NCI-H1694 (cell line): Measurements from ENCODE around the gene ATG4B.

Experiments used
- DNase-seq: peaks from one replicate; lab custom pipeline; 2025; lab: John Stamatoyannopoulos, UW

Gene ATG4B

DNA sequence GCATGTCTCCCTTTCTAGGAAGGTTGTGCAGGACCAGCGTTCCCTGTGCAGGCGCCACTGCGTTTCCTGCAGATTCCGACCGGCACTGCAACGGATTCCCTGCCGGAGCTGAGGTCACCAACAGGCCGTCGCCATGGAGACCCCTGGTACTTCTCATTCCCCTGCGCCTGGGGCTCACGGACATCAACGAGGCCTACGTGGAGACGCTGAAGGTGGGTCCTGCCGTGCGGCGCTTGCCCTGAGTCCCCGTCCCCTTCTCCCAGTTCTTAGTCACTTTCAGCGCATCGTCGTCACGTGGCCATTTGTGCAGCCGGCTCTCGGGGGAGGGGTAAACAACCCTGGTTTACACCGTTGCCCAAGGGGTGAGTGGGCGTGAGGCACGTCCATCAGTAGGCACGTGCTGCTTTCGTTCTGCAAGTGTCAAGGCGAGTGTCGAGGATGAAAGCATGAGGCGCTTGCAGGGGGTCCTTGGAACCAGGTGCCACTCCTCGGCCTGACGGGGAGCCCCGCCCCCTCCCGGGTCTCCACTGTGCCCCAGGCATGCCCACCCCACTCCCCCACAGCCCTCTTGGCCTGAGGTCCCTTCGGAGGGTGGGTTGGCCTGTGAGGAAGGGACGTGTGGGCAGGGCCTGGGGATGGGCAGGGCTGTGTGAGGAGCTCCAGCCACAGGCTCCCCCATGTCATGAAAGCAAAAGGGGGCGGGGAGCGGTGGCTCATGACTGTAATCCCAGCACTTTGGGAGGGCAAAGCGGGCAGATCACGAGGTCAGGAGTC is 29.3 kb downstream of the ATG4B start:
- no peak for DNase-seq

DNA sequence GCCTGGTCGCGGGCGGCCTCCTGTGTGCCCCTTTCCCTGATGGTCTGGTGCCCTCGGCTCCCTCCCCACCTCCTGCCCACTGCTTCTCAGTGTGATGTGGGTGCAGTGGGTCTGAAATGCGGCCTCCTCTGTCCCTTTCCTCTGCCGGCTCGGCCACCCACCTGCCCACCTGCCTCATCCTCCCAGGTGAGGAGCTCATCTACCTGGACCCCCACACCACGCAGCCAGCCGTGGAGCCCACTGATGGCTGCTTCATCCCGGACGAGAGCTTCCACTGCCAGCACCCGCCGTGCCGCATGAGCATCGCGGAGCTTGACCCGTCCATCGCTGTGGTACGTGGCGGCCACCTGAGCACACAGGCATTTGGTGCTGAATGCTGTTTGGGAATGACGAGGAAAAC is 30.9 kb downstream of the ATG4B start:
- DNase-seq: no peak

DNA sequence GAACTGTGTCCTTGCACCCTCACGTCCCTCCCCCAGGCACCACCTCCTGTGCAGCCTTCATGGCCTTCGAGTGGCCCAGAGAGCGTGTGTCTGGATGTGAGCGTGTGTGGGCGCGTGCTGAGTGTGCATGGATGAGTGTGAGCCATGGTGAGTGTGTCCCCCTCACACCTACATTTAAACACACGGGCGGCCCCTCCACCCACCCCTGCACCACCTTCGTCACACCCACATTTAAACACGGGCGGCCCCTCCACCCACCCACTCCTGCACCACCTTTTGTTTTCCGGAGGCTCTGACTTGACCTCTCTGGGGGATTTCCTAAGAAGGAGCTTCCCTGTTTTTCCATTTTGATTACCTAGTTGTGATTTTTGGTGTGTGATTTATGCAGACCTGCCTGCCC is 31.3 kb downstream of the ATG4B start:
- no peak for DNase-seq

DNA sequence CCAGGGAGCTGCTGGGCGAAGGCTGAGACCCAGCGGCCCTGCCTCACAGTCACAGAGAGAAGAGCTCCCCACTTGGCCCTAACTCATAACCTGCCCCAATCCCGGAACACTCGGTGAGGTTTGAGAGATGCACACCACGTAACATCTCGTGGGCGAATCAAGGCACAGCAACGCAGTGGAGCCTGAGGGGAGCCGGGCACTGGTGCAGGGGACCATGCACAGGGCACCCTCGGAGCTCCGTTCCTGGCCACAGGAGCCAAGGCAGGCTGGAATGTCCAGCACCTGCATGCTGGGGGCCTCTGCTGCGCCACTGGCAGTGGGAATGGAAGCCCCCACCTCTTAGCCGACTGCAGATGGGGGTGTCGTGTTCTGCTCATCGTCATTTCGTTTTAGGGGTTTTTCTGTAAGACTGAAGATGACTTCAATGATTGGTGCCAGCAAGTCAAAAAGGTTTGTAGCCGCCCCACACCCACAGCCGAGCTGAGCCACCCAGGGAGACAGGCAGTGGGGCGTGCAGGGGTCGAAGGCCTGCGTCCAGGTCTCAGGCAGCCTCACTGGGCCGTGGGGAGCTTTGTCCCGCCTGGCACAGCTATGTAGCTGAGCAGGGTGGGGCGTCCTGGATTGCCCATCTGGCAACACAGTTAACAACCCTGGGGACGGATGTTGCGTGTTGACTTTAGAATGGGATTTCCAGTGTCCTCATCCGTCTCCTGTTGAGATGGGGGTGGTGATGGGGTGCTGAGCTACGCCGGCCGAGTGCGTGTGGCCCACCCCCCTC is 33.0 kb downstream of the ATG4B start:
- DNase-seq: no peak

DNA sequence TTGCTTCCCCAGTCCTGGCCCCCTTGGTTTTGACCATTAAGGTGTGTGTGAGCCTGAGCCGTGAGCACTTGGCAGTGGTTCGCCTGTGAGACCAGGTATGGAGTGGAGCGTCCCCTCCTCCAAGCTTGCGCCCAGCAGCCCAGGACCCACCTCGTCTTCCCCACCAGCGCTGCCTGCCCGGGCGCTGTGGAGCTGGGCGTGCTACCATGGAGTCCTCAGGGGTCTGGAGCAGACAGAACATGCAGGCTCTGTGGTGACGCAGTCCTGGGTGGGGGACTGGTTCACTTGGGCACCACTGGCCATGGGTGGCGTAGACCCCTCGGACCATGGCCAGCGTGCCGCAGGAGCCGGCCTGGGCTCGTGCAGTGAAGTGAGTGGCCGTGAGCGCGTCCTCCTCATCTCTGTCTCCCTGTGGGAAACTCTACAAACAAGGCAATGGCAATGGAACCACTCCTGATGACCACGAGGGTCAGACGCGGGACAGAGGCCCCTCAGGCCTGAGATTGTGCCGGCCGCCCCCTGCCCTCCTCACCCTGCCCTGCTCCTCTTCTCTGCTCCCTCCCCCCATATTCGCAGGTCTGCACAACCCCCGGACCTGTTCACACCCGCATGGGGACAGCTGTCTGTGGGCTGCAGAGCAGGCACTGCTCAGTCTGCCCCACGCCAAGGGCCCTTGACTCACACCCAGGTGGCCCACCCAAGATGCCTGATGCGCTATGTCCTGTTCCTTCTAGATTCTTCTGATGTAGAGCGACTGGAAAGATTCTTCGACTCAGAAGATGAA is 34.2 kb downstream of the ATG4B start:
- no peak for DNase-seq

DNA sequence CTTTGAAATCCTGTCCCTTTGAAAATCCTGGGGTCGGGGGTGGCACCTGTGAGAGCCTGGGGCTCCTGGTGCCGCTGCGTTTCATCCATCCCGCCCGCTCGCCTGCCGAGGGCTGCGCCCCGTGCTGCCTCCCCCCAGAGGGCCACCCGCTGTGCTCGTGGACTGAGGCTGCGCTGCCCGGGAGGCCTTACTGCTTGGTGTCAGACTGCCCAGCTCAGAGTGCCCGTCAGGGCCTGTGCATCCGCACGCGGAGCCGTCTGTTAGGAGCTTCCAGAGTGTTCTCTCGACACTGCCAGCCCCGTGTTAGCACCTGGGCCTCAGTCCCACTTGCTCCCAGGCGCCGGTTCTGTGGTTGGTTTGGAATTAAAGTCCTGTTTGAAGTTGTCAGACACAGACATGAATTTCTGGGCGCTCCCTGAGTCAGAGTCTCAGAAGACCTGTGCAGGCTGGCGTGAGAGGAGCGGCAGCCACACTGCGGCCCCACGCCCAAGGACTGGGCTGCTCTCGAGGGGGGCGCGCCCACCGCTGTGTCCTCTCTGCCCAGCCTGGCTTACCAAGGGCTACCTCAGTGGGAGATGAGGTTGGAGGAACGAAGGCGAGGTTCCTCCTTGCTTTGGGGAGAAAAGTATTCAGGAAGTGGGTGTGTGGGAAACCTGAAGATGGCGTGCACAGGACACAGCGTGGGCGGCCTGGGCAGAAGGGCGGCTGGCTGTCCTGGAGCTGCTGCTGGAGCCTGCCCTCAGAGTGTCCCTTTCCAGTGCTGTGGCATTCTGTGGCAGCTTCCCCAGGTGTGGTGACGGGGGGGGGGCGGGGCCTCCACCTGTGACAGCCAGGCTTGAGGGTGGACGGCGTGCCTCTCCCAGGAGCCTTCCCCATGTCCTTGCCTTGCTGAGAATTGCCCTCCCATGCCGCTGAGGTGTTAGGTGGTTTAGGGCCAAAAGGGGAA is 35.0 kb downstream of the ATG4B start:
- DNase-seq: no peak

DNA sequence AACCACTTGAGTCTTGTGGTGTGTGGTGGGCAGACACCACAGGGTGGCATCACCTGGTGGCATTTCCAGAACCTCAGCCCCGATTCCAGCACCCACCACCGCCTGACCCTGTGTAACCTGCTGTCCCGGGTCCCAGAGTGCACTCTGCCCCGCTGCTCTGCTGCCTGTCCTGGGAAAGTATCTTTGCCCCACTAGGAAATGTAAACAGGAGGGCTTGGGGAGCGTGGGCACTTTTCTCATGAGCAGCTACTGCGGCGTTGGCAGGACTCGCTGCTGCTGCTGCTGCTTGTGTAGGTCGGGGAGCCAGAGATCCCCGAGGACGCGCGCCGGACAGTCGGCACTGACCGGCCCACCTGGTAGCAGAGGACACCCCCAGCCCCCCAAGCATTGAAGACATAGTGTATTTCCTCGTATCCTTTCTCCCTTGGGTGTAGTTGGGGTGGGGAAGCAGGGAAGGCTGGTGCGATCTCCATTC is 35.7 kb downstream of the ATG4B start:
- no peak for DNase-seq

DNA sequence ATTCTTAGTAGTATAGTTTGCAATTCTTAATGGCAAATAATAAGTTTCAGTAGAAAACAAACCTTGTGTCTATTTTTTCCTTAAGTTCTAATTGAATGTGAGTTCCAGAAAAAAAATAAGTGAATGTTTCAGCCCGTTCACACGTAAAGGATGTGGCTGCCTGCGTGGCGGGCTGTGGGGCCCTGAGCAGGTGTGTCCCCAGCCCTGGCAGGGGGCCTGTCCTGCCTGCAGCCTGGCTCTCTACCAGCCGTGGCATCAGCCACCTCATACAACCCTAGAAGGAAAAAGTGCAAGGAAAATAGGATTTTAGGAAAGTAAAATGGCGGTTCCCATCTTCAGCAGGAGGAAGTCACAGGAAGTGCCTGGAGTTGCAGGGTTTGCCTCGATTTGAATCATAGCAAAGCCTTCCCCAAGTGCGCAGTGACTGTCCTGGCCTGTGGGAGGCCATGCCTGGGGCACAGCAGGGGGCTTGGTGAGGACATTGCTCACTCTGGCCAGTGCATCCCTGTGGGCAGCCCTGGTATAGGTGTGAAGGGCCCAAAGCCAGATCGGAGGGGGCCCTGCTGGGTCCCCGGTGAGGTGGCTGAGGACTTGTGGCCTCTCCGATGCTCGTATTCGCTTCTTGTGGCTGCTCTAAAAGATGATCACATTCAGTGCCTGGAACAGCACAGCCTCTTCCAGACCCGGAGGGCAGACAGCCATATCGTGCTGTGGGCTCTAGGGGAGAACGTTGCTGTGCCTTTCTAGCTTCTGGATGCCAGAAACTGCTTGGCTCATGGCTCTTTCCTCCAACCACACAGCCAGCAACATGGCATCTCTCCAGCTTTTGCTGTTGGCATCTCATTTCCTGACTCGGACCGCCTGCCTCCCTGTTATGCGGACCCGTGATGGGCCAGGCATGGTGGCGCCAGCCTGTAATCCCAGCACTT is 36.6 kb downstream of the ATG4B start:
- DNase-seq: no peak

DNA sequence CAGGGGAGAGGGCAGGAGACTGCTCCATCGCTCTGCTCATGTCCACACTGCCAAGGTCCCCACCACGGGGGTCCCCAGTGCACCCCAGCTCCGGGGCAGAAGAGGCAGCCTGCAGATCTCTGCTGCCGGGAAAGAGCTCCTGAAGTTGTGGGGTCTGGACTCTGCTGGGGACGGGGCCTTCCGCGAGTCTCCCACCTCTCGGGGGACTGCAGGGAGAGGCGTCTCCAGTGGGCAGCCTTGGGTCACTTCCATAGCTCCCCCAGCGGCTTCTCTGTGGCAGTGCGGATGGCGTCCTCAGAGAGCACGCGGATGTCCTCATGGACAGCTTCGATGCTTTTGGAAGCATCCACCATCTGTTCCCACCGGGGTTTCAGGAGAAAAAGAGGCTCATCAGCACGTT is 38.4 kb downstream of the ATG4B start:
- no peak for DNase-seq

DNA sequence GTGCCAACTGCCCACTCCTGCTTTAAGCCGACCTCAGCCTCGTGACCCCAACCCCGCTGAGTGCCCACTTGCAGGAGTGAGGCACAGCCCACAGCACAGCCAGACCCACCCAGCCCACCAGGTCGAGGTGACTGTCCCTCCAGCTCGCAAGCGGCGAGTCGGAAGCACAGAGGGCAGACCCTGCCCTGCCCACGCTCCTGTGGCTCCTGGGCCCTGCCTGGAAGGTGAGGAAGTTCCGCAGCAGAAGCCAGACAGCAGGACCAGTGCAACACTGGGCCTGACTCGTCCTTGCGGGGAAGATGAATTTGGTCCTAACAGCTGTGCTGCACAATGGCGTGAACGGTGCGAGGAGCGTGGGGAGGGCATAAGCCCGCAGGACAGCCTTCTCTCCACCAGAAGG is 39.2 kb downstream of the ATG4B start:
- DNase-seq: no peak

DNA sequence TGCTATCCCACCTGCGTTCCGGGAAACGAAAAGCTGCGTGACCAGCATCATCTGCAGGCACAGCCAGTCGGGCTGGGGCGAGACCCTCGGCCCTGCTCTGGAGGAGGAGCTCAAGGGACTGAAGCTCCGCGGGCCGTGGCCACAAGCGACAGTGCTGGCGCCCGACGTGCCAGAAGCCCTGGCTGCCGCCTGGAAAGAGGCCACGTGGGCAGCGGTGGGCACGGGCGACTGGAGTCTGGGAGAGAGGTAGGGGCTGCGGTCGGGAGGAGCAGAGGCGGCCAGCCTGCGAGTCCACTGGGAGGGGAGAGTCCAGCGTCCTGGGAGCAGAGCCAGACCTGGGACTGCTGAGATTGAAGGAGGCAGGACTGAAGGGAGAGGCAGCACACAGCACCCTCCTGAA is 39.9 kb downstream of the ATG4B start:
- DNase-seq: no peak

DNA sequence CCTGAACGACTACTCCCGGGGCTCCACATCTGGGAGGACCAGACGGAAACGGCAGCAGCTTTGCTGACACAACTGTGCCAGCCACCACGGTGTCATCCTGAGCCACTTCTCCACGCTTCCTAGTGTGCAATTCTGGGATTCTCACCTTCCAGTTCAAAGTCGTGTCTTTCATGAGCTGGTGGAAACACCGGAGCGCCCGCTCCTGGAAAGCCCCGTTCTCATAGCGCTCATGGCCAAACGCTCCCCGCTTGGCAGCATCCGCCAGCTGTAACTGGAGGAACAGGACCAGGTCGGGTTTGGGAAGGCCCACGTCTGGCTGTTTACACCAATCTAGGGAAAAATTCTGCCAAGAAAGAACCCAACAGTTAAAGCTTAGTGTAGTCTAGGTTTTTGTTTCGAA is 40.8 kb downstream of the ATG4B start:
- no peak for DNase-seq

DNA sequence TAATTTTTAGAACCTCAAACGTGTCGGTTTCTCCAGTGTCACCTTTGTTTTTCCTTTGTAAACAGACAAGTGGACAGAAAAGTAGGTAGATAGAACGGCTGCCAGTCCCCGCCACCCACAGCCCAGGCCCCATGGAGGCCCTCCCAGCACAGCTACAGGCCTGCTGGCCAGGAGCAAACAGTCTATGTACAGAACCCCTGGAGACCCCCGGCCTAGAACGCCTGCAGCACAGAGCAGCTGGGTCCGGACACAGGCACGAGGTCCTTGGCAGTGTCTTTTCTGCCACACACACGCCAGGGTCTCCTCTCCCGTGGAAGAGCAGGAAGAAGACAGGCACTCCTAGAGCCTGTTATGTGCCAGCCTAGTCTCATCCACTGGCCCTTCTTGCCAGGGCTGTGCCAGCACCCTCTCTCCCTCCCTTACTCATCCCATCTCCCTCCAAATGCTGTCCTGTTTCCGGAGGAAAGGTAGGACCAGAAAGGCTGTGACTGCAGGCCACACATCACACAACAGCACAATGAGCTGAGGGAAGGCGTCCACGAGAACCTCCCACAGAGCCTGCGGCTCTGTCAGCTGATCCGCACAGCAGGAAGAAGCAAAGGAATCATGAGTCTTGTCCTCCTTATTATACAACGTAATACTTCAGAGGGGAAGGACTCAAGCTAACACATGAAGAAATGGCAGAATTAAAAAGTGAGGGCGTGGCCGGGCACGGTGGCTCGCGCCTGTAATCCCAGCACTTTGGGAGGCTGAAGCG is 41.5 kb downstream of the ATG4B start:
- no peak for DNase-seq

DNA sequence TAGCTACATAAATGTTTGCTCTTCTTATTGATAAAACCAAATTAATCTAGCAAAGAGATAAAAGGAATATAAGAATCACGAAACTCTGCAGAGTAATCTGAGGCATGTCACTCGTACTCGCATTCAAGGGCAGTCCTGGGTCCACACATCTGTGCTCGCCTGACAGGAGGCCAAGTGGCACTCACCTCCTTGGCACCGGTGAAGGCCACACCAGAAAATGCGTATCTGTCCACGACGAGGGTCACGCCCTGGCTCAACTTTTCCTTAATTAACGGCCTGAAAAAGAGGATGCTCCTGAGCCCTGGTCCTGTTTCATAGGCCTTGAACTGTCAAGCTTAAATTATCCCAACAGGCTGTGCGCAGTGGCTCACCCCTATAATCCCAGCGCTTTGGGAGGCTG is 42.6 kb downstream of the ATG4B start:
- no peak for DNase-seq

DNA sequence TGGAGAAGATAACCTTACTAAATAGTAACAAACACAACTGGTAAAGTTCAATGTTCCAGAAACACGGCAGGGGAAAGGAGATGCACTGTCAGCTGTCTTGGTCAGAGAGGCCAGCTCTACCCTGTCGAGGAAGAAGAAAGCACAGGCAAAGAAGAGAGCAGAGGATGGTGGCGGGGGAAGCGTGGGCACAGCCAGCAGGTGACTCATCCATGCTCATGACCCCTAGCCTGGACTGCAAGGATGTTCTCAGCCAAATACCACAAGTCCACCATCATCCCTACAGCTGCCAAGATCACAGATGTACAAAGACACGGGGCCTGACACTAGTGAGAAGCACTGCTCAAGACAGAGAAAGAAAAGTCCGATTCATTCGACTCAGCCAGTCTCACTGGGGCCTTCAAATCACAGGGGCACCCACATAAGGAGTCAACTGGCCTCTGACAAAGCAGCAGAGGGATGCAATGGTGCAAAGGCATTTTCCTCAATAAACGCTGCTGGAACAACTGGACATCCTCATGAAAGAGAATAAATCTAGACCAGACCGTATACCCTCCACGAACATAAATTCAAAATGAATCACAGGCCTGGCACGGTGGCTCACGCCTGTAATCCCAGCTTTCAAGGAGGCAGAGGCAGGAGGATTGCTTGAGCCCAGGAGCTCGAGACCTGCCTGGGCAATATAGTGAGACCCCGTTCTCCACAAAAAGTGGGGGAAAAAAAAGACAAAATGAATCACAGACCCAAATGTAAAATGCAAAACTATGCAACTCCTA is 43.5 kb downstream of the ATG4B start:
- no peak for DNase-seq

DNA sequence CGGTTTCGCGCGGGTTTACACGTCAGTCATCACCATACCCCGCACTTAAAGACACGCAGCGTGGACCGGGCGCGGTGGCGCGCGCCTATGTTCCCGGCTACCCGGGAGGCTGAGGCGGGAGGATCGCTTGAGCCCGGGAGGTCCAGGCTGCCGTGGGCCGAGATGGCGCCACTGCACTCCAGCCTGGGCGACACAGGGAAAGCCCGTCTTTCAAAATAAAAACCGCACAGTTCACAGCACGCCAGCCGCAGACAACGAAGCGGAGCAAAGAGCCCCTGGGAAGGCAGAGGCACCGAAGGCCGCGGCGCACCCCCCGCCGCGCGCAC is 48.8 kb downstream of the ATG4B start:
- no peak for DNase-seq

DNA sequence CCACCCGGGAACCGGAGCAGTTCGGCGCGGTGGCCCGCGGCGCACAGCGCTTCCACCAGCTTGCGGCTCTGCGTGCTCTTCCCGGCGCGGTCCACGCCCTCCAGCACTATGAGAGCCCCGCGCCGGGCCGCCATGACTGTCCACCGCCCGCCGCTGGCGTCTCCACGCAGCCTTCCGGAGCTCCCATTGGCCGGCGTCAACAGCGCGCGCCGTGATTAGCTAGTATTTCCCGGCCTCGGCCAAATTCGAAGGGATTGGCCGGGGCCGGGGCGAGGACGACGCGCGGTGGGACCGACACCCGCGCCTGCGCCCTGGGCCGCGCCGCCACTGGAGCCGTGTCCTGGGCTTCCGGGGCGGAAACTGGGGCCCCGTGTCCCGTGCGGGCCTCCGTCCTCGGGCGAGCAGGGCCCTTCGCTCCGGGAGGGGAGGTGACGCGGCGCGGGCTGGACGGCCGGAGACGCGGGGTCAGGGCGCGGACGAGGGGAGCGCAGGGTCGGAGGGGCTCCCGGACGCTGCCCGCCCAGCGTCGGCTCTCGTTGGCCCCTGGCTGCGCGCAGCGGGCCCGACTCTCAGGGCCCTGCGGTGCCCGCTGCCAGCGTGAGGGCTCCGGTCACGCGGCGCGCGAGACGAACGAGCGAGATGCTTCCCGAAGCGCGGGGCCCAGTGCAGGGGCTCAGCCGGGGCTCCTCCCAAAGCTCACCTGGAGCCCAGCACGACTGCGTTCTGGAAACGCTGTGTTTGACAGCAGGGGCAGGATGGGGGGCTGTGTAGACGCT is 49.3 kb downstream of the ATG4B start, which contains the start of gene DTYMK:
DTYMK (minus strand) TSS at position 166 of the 776 bp plus-strand sequence; CDS start at position 134, 32 bp downstream.
- DNase-seq: peak; percentile 85

DNA sequence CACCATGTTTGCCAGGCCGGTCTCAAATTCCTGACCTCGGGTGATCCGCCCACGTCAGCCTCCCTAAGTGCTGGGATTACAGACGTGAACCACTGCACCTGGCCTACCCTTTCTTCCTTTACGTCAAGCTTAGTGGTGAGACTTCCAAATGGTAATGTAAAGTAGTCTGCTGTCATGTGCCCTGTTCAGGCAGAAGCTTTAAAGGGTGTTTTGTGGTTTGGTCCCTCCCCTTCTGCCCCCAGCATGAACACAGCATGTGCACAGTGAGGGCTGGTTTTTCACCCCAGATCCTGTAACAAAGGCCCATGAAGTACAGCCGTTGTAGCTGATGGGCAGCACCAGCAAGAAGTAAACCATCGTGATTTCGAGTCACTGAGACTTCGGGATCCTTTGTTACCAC is 51.8 kb downstream of the ATG4B start:
- DNase-seq: no peak
